Esophagus muscularis mucosa (tissue), 4 donors: ENCODE data around the gene UBE2D3. TPM values are rescaled to one million over a fixed set of nuclear protein-coding genes. Genes with fewer than 3 reads are reported as not detected.
A peak's percentile ranks its signal among the peaks of the same experiment; 100 is the strongest.

Source experiments
- DNase-seq: peaks from one replicate; pipeline ENCODE4 v3.0.0-alpha.2; 2017; ENCODE audit errors: extremely low spot score
- H3K27ac ChIP-seq, 4 donors: fragments of 200-600 bp; sonication (generic); replicated peaks in 1 of 4; 1 replicate in 3 of 4; 2 replicates in 1 of 4; pipeline ENCODE4 v1.5.1; 2016 to 2019; ENCODE audit warnings: mild to moderate bottlenecking in 1 of 4
- H3K27me3 ChIP-seq, 4 donors: fragments of 200-600 bp; sonication (generic); one replicate each; pipeline versions ENCODE4 v1.5.1 to v1.6.0; 2016 to 2019
- H3K36me3 ChIP-seq, 4 donors: fragments of 200-600 bp; sonication (generic); one replicate each; pipeline ENCODE4 v1.5.1; 2016 to 2019
- H3K4me1 ChIP-seq, 4 donors: fragments of 200-600 bp; sonication (generic); one replicate each; pipeline ENCODE4 v1.5.1; 2016 to 2019
- H3K4me3 ChIP-seq, 4 donors: fragments of 200-600 bp; sonication (generic); 1 replicate in 2 of 4; 2 replicates in 2 of 4; pipeline ENCODE4 v1.5.1; 2016 to 2019; ENCODE audit warnings: mild to moderate bottlenecking in 4 of 4, moderate library complexity in 1 of 4
- H3K9me3 ChIP-seq, 4 donors: fragments of 200-600 bp; sonication (generic); 1 replicate in 3 of 4; 2 replicates in 1 of 4; pipeline ENCODE4 v1.5.1; 2016 to 2019
- EP300 ChIP-seq: sonication (generic); formaldehyde crosslinking; IDR thresholded peaks from one replicate; pipeline ENCODE4 v1.6.1; 2017; ENCODE audit warnings: antibody characterized with exemption
- POLR2A ChIP-seq: fragments of 450-650 bp; IDR thresholded peaks from one replicate; pipeline ENCODE4 v1.6.1; 2017; ENCODE audit warnings: antibody characterized with exemption, moderate library complexity, mild to moderate bottlenecking, low read depth
- POLR2AphosphoS5 ChIP-seq, 2 donors: sonication (generic); formaldehyde crosslinking; IDR thresholded peaks; one replicate each; pipeline ENCODE4 v1.6.1; 2017; ENCODE audit warnings: antibody characterized with exemption in 2 of 2
- WGBS: methylation state at CpG from one replicate; pipeline ENCODE4 v1.1.5; 2018; 5-methylcytosine and 5-hydroxymethylcytosine counted together
- intact Hi-C: fragments of 100-400 bp; cut with DNase I; formaldehyde crosslinking; loops from one replicate; pipeline ENCODE4 v1.15.1; 2023
- total RNA-seq, 4 donors: library from RNA; depleted of rRNA; stranded (reverse); fragments of >200 nt; gene quantifications; one replicate each; pipeline versions ENCODE4 v1.1.0 to v1.2.1, GENCODE V29; 2016
- TF ChIP-seq, protein P1 (sequence below), 3 experiments: fragments of 200-600 bp in 2 of 3; fragments of 450-650 bp in 1 of 3; sonication (generic) in 2 of 3; IDR thresholded peaks; one replicate each; pipeline ENCODE4 v1.5.1; 2017 to 2019; ENCODE audit warnings: antibody characterized with exemption in 3 of 3, mild to moderate bottlenecking in 2 of 3, moderate library complexity in 1 of 3

UBE2D3 gene
- total RNA-seq, 4 donors from 2014 or later, result 332 to 438 (median 394) TPM

DNA sequence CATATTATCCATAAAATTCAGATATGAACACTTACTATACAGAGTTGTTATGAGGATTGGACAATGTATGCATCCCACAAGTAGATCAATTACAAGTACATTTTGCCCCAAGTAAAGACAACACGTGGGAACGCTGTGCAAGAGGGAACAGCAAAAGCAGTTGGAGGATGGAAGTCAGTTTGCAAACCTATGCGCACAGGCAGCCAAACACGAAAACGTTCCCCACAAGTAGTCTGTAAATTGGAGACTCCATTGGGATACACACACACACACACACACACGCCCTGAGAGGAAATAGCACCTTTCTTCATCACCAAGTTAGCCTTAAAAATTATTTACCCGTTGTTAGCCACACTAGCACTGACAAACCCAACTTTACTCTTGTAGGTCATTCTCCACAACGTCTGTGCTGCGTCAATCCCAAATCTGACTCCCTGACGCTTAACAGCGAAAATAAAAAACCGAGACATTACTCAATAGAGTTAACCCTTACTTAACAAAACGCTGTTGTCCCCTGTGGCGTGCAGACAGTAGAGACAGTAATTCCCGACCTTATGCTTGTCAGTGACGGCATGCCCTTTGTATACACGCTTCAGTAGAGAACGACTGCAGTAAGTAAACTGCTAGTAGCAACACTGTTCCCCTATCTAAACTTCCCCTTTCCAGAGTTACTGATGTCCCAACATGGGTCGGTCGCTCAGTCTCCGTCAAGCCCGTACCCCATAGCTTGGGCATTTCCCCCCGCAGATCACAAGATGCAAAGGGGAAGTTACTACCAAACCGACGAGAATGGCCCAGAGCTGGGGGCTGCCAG is 67.3 kb downstream of the UBE2D3 start:
- DNase-seq, result no peak
- peak overlapping the region; percentile 77 to 91 (median 86) for H3K4me3 ChIP-seq
- H3K27ac ChIP-seq, result peak overlapping the region; percentile 78 to 90 (median 83)
- TF ChIP-seq POLR2A (no peak), EP300 (no peak), POLR2AphosphoS5 (IDR thresholded peaks at IDR 0.05) (no peak)
- TF ChIP-seq, protein P1, sequence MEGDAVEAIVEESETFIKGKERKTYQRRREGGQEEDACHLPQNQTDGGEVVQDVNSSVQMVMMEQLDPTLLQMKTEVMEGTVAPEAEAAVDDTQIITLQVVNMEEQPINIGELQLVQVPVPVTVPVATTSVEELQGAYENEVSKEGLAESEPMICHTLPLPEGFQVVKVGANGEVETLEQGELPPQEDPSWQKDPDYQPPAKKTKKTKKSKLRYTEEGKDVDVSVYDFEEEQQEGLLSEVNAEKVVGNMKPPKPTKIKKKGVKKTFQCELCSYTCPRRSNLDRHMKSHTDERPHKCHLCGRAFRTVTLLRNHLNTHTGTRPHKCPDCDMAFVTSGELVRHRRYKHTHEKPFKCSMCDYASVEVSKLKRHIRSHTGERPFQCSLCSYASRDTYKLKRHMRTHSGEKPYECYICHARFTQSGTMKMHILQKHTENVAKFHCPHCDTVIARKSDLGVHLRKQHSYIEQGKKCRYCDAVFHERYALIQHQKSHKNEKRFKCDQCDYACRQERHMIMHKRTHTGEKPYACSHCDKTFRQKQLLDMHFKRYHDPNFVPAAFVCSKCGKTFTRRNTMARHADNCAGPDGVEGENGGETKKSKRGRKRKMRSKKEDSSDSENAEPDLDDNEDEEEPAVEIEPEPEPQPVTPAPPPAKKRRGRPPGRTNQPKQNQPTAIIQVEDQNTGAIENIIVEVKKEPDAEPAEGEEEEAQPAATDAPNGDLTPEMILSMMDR (IDR thresholded peaks at IDR 0.05), result no peak
- intact Hi-C loops, result loop anchor here (2.0 kb wide), 2 partner anchors 65 to 107 kb away; no protein-coding TSS in a partner anchor
- 3% methylated on average over 19 of the region's 25 CpGs for WGBS
- H3K9me3 ChIP-seq, result no peaks in the 10 kb centered on the region
- peaks cover 9 to 26% (median 23%) of the 10 kb centered on the region in 4 donors for H3K4me1 ChIP-seq
- no peaks in the 10 kb centered on the region for H3K27me3 ChIP-seq
- no peaks in the 10 kb centered on the region for H3K36me3 ChIP-seq

DNA sequence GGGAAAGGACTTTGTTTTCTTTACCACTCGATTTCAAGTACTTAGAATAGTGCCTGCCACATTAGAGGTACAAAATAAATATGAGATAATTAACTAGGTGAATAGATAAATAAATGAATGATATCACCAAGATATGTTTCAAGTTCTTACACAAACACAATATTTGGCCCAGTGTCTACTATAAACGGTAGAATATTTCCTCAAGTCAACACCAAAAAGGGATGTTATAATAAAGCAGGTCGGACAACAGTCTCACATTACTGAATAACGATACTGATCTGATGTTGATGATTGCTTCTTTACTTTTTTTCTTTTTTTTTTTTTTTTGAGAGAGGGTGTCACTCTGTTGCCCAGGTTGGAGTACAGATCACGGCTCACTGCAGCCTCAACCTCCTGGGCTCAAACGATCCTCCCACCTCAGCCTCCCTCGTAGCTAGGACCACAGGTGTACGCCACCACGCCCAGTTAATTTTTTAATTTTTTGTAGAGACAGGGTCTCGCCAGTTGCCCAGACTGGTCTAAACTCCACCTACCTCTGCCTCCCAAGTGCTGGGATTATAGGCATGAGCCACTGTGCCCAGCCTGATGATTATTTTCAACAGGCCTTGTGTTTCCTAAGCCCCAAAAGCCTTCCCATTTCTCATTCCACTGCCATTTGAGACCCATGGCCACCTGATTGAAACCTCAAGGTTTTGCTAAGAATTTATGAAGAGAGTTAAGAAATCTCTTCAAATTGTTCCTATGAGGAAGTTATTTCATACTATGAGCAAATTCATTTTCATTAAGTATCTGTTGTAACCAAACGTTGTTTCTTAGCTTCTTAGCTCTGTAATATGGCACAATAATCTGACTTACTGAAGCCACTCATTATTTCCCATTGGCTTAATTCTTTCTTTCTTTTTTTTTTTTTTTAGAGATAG is 68.8 kb downstream of the UBE2D3 start:
- no peaks in the 10 kb centered on the region for H3K36me3 ChIP-seq
- no peak overlapping the region for H3K4me3 ChIP-seq
- no peak overlapping the region for H3K27ac ChIP-seq
- intact Hi-C loops, result no loop called here
- no peaks in the 10 kb centered on the region for H3K9me3 ChIP-seq
- TF ChIP-seq EP300 (no peak), POLR2AphosphoS5 (IDR thresholded peaks at IDR 0.05) (no peak), POLR2A (no peak)
- TF ChIP-seq, protein P1 (IDR thresholded peaks at IDR 0.05), result no peak
- H3K27me3 ChIP-seq, result no peaks in the 10 kb centered on the region
- H3K4me1 ChIP-seq, result peaks cover 9 to 26% (median 23%) of the 10 kb centered on the region in 4 donors
- 86% methylated on average over 11 of the region's 11 CpGs for WGBS
- no peak for DNase-seq

DNA sequence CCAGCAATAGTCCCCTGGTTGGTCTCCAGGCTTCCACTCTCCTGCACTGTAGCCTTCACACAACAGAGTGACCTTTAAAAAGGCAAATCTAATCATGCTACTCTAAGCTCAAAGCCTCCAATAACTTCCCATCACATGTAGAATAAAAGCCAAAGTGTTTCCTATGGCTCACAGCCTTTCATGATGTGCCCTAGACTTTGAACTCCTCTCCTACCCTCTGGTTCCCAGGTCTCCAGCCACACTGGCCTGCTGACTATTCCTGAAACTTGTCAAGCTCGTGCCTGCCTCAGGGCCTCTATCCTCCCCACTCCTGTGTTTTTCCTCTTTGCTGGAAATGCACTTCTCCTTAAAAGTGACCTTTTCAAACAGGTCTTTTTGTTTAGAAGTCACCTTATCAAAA is 69.7 kb downstream of the UBE2D3 start:
- 88% methylated on average over 1 of the region's 1 CpG for WGBS
- intact Hi-C loops, result no loop called here
- Histone ChIP-seq H3K9me3 (no peaks in the 10 kb centered on the region), H3K27me3 (no peaks in the 10 kb centered on the region), H3K4me3 (no peak overlapping the region), H3K4me1 (peaks cover 9 to 26% (median 23%) of the 10 kb centered on the region in 4 donors), H3K36me3 (no peaks in the 10 kb centered on the region), H3K27ac (no peak overlapping the region)
- no peak for DNase-seq
- TF ChIP-seq, protein P1 (IDR thresholded peaks at IDR 0.05), result no peak
- TF ChIP-seq POLR2A, result no peak

DNA sequence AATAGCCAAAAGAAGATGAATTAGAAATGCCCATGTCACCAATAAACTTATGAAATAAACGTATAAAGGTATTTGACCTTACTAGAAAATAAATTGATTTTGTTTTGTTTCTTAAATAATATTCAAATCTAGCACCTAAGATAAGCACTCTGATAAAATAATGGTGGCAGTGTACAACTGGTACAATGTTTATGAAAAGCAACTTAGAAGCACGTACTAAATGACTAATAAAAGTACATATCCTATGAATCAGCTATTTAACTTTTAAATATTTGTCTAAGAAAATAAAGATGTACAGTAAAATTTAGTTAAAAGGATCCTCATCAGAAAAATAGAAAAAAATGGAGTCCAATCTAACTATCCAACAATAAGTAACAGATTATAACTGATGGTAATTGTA is 73.3 kb downstream of the UBE2D3 start:
- Histone ChIP-seq H3K9me3 (no peaks in the 10 kb centered on the region), H3K4me3 (no peak overlapping the region), H3K27me3 (no peaks in the 10 kb centered on the region), H3K27ac (no peak overlapping the region), H3K4me1 (peaks cover 0 to 6% (median 3%) of the 10 kb centered on the region in 4 donors), H3K36me3 (peaks cover 0 to 7% (median 3%) of the 10 kb centered on the region in 4 donors)
- intact Hi-C loops, result no loop called here
- DNase-seq, result no peak
- 82% methylated on average over 2 of the region's 2 CpGs for WGBS
- TF ChIP-seq, protein P1 (IDR thresholded peaks at IDR 0.05), result no peak
- TF ChIP-seq POLR2AphosphoS5 (IDR thresholded peaks at IDR 0.05) (no peak), EP300 (no peak), POLR2A (no peak)
